HG03097 (cell line): Measurements from ENCODE around the gene SLC16A4.

ENCODE experiments used
- ATAC-seq: cut with Tn5 transposase; IDR thresholded peaks from one replicate; pipeline ENCODE4 v1.9.1; 2021; ENCODE audit not compliant: unreplicated experiment, low FRiP score

Gene SLC16A4

DNA sequence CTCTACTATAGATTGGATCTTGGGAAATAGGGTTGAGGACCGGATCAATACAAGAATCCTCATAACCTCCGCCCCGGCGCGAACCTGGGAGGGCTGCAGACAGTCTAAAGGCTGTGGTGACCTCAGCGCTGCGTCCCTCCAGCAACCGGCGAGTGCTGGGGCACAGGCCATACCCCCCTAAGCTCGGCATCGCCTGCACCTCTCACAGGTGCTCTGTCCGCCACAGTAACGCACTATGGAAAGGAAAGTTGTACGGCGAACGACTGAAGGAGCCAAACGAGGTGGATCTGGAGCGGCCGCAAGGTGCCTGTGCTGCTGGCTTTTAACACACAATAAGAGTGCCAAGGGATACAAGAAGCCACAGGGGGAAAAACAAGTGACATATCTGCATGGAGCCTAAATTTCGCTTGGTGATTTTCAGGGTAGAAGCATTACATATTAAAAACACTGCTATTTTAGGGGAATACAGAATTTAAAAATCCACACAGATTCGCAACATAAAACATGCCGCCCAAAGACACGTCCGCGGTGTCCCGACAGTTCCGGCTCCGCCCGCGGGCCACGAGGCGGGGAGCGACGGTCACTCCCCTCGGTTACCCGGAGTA lies 53.0 kb downstream of the SLC16A4 start:
- no peak for ATAC-seq

DNA sequence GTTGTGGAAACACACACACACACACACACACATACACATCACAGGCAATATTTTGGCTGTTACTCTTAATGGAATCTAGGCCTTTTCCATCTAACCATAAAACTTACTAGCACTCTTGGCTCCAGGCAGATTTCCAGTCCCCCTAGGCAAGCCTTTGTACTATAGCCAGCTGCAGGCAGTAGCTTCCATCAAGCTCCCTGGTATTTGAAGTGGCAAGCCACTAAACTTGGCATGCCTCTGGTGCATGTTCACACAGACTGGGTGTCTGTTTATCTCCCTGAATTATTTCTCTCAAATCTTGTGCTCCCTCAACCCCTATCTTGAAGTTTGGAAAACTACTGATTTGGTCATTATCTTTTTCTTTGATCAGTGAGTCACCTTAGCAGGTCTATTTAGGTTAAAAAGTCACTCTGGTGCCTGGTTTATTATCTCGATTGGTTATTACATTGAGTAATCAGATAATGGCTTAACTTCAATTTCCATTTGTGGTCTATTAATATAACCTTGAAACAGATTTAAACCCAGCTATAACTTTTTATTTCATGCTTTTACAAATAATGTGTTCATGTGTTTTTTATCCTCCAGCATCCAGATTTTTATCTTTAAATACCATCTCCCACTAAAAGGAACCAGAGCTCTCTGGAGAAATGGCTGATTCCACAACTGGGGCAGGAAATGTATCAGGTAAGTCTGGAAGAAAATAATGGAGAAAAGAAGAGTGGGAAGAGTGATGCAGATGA lies 54.4 kb downstream of the SLC16A4 start:
- no peak for ATAC-seq

DNA sequence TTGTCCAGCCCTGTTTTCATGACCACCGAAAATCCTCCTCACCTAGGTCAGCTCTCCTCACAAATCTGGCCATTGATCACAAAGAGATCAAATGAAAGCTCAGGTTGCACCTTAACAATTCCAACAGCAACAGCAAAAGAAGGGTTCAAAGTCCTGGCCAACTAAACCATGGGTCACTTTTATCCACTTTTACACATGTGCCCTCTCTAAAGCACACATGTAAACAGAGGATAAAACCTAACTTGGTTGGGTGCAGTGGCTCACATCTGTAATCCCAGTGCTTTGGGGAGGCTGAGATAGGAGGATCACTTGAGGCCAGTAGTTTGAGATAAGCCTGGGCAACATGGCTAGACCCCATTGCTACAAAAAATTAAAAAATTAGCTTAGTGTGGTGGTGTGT lies 55.6 kb downstream of the SLC16A4 start:
- no peak for ATAC-seq

DNA sequence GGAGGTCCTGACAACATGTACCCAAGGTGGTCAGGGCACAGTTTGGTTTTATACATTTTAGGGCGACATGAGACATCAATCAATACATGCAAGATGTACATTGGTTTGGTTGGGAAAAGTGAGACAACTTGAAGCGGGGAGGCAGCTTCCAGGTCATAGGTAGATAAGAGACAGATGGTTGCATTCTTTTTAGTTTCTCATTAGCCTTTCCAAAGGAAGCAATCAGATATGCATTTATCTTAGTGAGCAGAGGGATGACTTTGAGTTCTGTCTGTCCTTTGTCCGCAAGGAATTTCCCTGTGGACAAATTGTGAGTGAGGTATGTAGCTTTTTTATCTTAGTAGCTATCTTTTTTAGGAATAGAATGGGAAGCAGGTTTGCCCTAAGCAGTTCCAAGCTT lies 62.1 kb downstream of the SLC16A4 start:
- no peak for ATAC-seq

DNA sequence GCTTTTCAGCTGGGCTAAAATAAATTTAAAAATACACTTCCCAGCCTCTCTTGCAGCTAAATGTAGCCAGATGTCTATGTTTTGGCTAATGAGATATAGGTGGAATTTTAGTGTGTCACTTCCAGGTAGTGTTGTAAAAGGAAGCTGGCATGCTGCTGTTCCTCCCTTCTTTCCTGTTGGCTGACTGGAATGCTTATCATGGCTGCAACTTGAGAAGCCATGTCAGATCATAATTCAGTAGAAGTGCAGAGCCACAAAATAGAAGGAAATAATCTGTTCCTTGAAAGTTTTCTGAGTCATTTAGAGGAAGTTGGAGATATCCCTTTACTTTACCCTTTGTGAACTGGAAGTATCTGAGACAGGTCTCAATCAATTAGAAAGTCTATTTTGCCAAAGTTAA lies 62.6 kb downstream of the SLC16A4 start:
- no peak for ATAC-seq

DNA sequence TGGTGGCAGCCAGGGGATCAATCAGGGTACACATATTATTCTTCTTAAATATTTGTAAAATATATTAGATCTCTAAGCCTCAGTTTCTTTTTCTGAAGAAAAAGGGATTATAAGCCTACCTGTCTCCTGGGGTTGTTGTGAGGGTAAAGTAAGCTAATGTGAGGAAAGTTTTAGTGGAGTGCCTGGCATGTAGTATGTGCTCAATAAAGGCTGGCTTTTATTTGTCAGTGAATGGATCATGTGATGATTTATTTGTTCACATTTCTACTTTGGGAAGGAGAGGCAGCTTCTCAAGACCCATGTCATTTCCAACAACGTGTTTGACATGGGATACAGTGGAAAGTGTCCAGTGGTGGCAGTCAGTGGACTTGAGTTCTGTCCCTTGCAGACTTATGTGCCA lies 64.0 kb downstream of the SLC16A4 start:
- no peak for ATAC-seq

DNA sequence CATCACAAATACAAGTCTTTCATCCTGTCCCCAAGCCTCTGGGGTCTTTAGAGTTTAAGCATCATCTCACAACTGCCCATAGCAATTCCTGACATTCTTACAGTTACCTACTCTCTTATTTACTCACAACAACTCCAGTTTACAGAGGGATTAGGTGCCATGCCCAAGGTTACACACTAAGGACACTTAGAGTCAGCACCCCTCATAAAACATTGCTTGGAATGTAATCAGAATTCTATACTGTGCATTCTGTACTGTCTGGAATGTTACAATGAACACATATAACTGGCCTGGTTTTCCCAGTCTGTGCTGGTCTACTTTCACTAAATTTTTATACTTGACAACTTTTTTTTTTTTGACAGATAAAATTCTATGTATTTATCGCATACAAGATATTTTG lies 66.2 kb downstream of the SLC16A4 start:
- no peak for ATAC-seq

DNA sequence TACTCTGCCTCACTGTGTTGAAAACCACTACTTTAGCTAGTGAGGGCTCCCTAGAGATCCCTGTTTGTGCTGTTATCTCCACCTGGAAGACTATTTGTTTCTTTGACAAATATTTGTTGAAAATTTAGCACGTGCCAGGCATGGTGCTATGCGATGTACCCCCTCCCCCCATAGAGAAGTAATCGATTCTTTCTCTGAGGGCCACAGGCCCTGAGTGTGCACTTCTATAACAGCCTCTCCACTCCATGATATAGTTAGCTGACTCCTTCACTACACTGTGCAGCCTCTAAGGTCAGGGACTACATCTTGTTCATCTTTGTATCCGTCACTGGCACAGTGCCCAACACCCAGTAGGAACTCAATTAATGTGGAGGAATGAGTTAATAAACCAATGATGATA lies 69.0 kb downstream of the SLC16A4 start:
- ATAC-seq, result no peak

DNA sequence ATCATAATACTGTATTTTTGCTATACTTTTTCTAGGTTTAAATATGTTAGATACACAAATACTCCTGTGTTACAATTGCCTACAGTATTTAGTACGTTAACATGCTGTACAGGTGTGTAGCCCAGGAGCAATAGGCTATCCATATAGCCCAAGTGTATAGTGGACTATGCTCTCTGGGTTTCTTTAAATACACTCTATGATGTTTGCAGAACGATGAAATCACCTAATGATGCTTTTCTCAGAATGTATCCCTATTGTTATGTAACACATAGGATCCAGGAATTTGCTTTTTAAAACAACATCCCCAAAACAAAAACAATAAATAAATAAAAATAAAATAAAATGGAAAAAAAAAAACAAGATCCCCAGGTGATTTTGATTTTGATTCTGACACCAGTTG lies 69.8 kb downstream of the SLC16A4 start:
- ATAC-seq, result no peak

DNA sequence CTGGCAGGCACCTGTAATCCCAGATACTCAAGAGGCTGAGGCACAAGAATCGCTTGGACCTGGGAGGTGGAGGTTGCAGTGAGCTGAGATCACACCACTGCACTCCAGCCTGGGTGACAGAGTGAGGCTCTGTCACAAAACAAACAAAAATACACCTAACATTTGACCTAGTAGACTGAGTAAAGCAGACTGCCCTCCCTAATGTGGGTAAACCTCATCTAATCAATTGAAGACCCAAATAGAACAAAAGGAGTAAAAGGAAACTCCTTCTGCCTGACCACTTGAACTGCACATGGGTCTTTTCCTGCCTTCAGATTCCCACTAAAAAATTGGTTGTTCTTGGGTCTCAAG lies 70.7 kb downstream of the SLC16A4 start:
- ATAC-seq, result no peak

DNA sequence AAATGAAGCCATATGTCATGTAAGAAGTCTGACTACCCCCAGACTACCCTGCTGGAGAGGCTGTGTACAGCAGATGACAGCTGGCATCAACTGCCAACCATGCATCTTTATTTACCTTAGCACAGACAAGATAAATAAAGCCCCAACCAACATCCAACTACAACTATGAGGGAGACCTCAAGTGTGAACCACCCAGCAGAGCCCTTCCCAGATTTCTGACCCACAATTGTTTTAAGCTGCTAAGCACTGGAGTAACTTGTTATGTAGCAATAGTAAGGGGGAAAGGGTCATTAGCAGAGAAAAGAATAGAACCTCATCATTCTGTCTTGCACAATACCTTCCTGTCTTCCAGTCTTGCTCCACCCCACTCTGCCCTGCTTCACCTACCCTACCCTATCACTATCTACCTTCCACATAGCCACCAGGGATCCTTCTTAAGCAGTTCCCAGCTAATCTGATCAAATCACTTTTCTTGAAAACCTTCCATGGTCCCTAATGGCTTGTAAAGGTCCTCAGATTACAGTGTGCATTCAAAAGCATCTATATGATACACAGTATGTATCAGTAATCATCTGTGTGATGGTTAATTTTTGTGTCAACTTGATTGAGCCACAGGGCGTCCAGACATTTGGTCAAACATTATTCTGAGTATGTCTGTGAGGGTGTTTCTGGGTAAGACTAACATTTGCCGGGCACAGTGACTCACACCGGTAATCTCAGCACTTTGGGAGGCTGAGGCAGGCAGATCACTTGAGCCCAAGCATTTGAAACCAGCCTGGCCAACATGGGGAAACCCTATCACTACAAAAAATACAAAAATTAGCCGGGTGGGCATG lies 71.3 kb downstream of the SLC16A4 start:
- no peak for ATAC-seq

DNA sequence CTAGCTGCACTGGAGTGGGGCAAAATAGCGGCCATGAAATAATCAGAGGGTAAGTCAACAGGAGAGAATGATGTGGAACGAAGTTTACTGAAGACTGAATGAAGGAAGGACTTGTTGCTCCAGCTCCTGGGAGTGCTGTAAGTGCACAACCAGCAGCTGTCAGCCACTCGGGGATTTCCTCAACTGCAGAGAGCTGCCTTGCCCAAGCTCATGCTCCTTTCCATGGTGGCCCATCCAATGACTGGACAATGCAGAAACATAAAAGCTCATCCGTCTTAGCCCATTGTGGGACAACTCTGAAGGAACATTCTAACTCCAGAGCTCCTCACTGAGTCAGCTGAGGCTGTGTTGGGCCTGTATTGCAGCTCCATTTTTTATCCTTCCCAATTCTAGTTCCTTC lies 72.8 kb downstream of the SLC16A4 start:
- no peak for ATAC-seq

DNA sequence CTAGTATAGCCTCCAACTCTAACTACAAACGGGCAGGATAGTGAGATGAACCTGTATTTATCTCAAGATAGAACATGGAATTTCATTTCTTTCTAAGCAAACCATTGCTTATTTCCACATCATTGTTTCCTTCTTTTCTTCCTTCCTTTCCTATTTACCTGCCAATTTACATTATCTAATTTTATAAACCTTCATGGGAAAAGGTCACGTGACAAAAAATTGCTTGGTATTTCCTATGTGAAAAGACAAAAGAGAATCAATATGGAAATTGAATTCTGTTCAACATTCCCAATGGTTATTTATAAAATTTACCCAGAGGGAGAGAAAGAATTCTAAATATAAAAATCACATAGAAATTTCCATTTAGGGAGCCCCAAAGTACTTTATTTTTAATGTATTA lies 74.1 kb downstream of the SLC16A4 start:
- no peak for ATAC-seq
